Spleen (tissue), 11 donors: Measurements from ENCODE around the gene SRGAP1. TPM values are rescaled to one million over a fixed set of nuclear protein-coding genes. Genes with fewer than 3 reads are reported as not detected.

Experiments
- DNase-seq: peaks from one replicate; pipeline ENCODE4 v3.0.0-alpha.2; 2020
- H3K27ac ChIP-seq, 8 donors: fragments of 200-600 bp; sonication (generic) in 7 of 8; 1 replicate in 4 of 8; 2 replicates in 4 of 8; pipeline versions ENCODE4 v1.5.0 to v1.8.0; 2016 to 2021; ENCODE audit warnings: inconsistent platforms in 4 of 8, mild to moderate bottlenecking in 4 of 8, moderate library complexity in 1 of 8
- H3K27me3 ChIP-seq, 7 donors: fragments of 200-600 bp; sonication (generic) in 6 of 7; replicated peaks in 1 of 7; 1 replicate in 4 of 7; 2 replicates in 3 of 7; pipeline versions ENCODE4 v1.5.0 to v1.8.0; 2016 to 2021; ENCODE audit warnings: inconsistent platforms in 3 of 7, mild to moderate bottlenecking in 1 of 7
- H3K36me3 ChIP-seq, 6 donors: fragments of 200-600 bp; sonication (generic) in 5 of 6; 1 replicate in 4 of 6; 2 replicates in 2 of 6; pipeline versions ENCODE4 v1.5.0 to v1.8.0; 2016 to 2021; ENCODE audit warnings: inconsistent platforms in 2 of 6
- H3K4me1 ChIP-seq, 6 donors: fragments of 200-600 bp; sonication (generic) in 5 of 6; 1 replicate in 3 of 6; 2 replicates in 3 of 6; pipeline versions ENCODE4 v1.5.0 to v1.8.0; 2016 to 2021; ENCODE audit warnings: inconsistent platforms in 3 of 6
- H3K4me3 ChIP-seq, 8 donors: fragments of 200-600 bp; sonication (generic) in 7 of 8; 1 replicate in 4 of 8; 2 replicates in 4 of 8; pipeline versions ENCODE4 v1.5.0 to v1.8.0; 2016 to 2021; ENCODE audit warnings: inconsistent platforms in 4 of 8, mild to moderate bottlenecking in 4 of 8, moderate library complexity in 2 of 8
- H3K9me3 ChIP-seq, 8 donors: fragments of 200-600 bp; sonication (generic) in 7 of 8; 1 replicate in 4 of 8; 2 replicates in 4 of 8; pipeline versions ENCODE4 v1.5.0 to v1.8.0; 2016 to 2021; ENCODE audit warnings: inconsistent platforms in 4 of 8
- POLR2A ChIP-seq, 3 donors: fragments of 450-650 bp; IDR thresholded peaks; one replicate each; pipeline ENCODE4 v1.5.1; 2017; ENCODE audit warnings: antibody characterized with exemption in 3 of 3, mild to moderate bottlenecking in 1 of 3
- POLR2AphosphoS5 ChIP-seq, 3 donors: sonication (generic); formaldehyde crosslinking; IDR thresholded peaks; one replicate each; pipeline ENCODE4 v1.5.1; 2017; ENCODE audit warnings: antibody characterized with exemption in 3 of 3
- WGBS, 5 donors: extraction: QIAGEN DNeasy Blood & Tissue Kit in 3 of 5; methylation state at CpG; one replicate each; pipeline versions ENCODE4 v1.1.5 to v1.1.7; 2013 to 2018; 5-methylcytosine and 5-hydroxymethylcytosine counted together
- intact Hi-C: fragments of 100-400 bp; cut with DNase I; formaldehyde crosslinking; loops from one replicate; pipeline ENCODE4 v1.15.0; 2023; ENCODE audit warnings: low total_unique reads
- polyA plus RNA-seq, 3 donors: library from polyadenylated mRNA; stranded (reverse); fragments of 200-250 nt; gene quantifications; one replicate each; pipeline ENCODE4 v1.2.1, GENCODE V29; 2013
- total RNA-seq, 7 donors: library from RNA; depleted of rRNA in 3 of 7; stranded (reverse); fragments of >200 nt in 3 of 7; fragmentation: NEBNext Ultra II Directional in 4 of 7; extraction: Animal tissue kit (Norgen Biotek cat#: 25700) in 4 of 7; gene quantifications; one replicate each; pipeline versions ENCODE4 v1.1.0 to v1.2.1, GENCODE V29; 2016 to 2021
- TF ChIP-seq, protein P1 (sequence below), 11 experiments: fragments of 200-600 bp in 7 of 11; fragments of 450-650 bp in 4 of 11; sonication (generic) in 4 of 11; IDR thresholded peaks in 8 of 11; conservative IDR thresholded peaks in 3 of 11; 1 replicate in 7 of 11; 2 replicates in 4 of 11; pipeline versions ENCODE4 v1.4.0 to v1.8.0; 2016 to 2021; ENCODE audit warnings: antibody characterized with exemption in 11 of 11, inconsistent platforms in 4 of 11, mild to moderate bottlenecking in 1 of 11
- donor health status: healthy with polysubstance abuse.
- donor health status: DM: no; HTN: no; CAD: no; lungs with moderate emphysema.
- donor health status: DM: no; HTN: no; CAD: no.
- donor health status: Bipolar disorder and iron deficiency.
- donor health status: healthy.
- donor health status: DM: no; HTN: no; CAD: no.
- donor health status: DM: yes; HTN: yes; CAD: no.

The SRGAP1 gene
- total and polyA plus RNA-seq, 10 donors, result 0.37 to 20.1 (median 13.4) TPM

DNA sequence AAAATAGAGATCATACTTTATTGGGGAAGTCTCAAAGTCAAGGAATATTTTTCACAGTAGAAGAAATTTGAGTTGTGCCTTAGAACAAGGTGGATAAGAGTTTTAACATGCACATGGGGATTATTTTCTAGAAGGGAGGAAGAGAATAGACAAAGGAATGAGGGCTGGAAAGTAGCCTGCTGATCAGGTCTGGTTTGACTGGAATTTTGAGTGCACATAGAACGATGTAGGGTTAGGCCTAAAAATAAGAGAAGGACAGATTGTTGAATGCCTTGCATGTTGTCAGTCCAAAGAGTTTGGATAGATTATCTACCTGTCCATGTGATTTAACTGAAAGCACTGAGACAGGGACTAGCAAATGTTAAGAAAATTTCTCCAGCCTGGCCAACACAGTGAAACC is 87.2 kb downstream of the SRGAP1 start:
- no peak for DNase-seq

DNA sequence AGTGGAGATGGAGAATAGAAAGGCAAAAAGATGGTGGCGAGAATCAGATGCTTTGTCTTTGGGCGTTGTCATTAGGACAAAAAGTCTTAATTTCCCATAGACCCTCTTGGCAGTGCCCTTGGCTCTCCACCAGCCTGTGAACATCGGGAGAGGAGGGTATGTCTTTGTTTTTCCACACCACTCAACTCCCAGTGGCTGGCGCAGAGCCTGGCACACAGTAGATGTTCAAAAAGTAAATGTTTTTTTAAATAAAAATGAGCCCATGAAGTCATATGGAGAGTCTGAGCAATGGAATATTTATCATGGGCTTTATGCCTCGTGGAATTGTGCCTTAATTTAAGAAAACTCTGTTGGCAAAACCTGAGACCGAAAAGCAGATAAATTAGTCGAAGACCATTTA is 90.4 kb downstream of the SRGAP1 start:
- Histone ChIP-seq H3K36me3 (no peaks in the 10 kb centered on the region), H3K9me3 (no peaks in the 10 kb centered on the region), H3K4me3 (no peak overlapping the region), H3K27ac (no peak overlapping the region), H3K27me3 (no peaks in the 10 kb centered on the region), H3K4me1 (peaks cover 0 to 5% (median under 1%) of the 10 kb centered on the region in 6 donors)
- no peak for TF ChIP-seq POLR2AphosphoS5 (IDR thresholded peaks at IDR 0.05)
- TF ChIP-seq, protein P1, sequence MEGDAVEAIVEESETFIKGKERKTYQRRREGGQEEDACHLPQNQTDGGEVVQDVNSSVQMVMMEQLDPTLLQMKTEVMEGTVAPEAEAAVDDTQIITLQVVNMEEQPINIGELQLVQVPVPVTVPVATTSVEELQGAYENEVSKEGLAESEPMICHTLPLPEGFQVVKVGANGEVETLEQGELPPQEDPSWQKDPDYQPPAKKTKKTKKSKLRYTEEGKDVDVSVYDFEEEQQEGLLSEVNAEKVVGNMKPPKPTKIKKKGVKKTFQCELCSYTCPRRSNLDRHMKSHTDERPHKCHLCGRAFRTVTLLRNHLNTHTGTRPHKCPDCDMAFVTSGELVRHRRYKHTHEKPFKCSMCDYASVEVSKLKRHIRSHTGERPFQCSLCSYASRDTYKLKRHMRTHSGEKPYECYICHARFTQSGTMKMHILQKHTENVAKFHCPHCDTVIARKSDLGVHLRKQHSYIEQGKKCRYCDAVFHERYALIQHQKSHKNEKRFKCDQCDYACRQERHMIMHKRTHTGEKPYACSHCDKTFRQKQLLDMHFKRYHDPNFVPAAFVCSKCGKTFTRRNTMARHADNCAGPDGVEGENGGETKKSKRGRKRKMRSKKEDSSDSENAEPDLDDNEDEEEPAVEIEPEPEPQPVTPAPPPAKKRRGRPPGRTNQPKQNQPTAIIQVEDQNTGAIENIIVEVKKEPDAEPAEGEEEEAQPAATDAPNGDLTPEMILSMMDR (IDR thresholded peaks at IDR 0.05 in 8 of 11, conservative IDR thresholded peaks at IDR 0.05 in 3 of 11), result no peak
- no peak for TF ChIP-seq POLR2A (IDR thresholded peaks at IDR 0.05)
- WGBS, 5 donors, result 84 to 91% (median 87%) methylated on average over 7 of the region's 7 CpGs
- DNase-seq, result no peak
- intact Hi-C loops, result no loop called here

More for the DNA sequence above, 87.2 kb downstream of the SRGAP1 start:
- H3K9me3 ChIP-seq, result no peaks in the 10 kb centered on the region
- H3K27ac ChIP-seq, result no peak overlapping the region
- no peaks in the 10 kb centered on the region for H3K27me3 ChIP-seq
- intact Hi-C loops, result no loop called here
- H3K4me3 ChIP-seq, result no peak overlapping the region
- 88 to 98% (median 91%) methylated on average over 1 of the region's 1 CpG for WGBS, 5 donors
- H3K36me3 ChIP-seq, result no peaks in the 10 kb centered on the region
- H3K4me1 ChIP-seq, result no peaks in the 10 kb centered on the region
- TF ChIP-seq, protein P1 (IDR thresholded peaks at IDR 0.05 in 8 of 11, conservative IDR thresholded peaks at IDR 0.05 in 3 of 11), result no peak
- TF ChIP-seq POLR2AphosphoS5 (IDR thresholded peaks at IDR 0.05) (no peak), POLR2A (IDR thresholded peaks at IDR 0.05) (no peak)

DNA sequence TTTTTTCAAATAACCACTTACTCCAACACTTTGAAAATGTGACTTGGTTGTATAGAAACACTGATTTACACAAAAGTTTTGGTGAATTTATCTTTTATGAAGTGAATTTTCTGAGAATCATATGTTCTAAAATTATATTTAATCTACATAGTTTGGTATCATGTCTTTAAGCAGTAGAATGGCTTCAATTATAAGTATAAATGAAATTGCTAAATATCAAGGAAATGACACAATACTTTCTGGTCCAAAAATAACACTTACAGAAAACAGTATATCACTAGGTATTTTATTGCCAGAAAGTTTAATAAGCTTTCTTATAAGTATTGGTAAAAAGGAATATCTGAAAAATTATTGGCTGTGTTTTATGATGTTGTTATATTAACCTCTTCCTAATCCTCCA is 90.9 kb downstream of the SRGAP1 start:
- Histone ChIP-seq H3K4me1 (peaks cover 0 to 9% (median 4%) of the 10 kb centered on the region in 6 donors), H3K27me3 (no peaks in the 10 kb centered on the region), H3K9me3 (no peaks in the 10 kb centered on the region), H3K27ac (no peak overlapping the region), H3K36me3 (no peaks in the 10 kb centered on the region), H3K4me3 (no peak overlapping the region)
- no peak for DNase-seq
- TF ChIP-seq, protein P1 (IDR thresholded peaks at IDR 0.05 in 8 of 11, conservative IDR thresholded peaks at IDR 0.05 in 3 of 11), result no peak
- TF ChIP-seq POLR2A (IDR thresholded peaks at IDR 0.05), result no peak
- TF ChIP-seq POLR2AphosphoS5 (IDR thresholded peaks at IDR 0.05), result no peak
- intact Hi-C loops, result no loop called here

DNA sequence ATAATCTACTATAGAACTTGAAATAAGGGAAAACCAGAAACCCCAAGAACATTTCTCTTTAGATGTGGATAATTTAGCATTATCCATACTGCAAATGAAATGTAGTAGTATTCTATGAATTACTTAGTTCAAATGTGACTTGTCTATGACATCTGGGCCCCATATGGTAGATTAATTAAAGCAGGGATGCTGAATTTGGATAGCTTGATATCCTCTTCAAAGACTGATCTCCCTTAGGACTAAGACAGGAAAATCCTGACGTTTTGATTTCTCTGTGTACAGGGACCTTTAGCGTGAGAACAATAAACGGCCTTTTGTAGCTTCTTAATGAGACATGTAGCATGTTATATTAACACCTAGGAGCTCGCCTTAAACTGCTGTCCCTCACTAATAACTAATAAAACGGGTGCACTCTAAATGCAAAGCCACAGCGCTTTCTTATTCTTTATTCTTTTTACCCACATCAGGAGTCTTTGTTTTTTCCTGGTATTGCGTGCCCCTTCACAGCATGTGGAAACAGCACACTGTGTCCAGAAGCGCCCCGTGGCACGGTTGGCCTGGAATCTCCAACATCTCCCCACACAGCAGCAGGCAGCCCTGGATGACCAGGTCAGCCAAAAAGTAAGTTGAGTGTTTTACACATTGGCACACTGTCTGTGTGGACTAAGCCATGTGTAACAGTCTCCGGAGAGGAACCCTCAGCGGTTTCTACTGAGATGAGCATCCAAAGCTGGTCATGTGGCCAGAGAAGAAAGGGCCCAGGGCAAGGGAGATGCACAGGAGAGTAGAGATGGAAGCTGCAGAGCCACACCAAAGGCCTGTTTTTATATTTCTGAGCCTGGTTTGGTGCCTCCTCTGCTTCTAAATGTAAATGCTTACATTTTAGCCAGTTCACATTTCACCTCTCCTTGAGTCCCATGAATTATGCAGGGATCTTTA is 93.1 kb downstream of the SRGAP1 start:
- peaks cover 0 to 19% (median 7%) of the 10 kb centered on the region in 6 donors for H3K4me1 ChIP-seq
- H3K27ac ChIP-seq, result no peak overlapping the region
- 88 to 94% (median 90%) methylated on average over 12 of the region's 12 CpGs for WGBS, 5 donors
- H3K4me3 ChIP-seq, result no peak overlapping the region
- H3K27me3 ChIP-seq, result no peaks in the 10 kb centered on the region
- no peak for TF ChIP-seq POLR2A (IDR thresholded peaks at IDR 0.05)
- TF ChIP-seq POLR2AphosphoS5 (IDR thresholded peaks at IDR 0.05), result no peak
- TF ChIP-seq, protein P1 (IDR thresholded peaks at IDR 0.05 in 8 of 11, conservative IDR thresholded peaks at IDR 0.05 in 3 of 11), result no peak
- no peaks in the 10 kb centered on the region for H3K9me3 ChIP-seq
- H3K36me3 ChIP-seq, result no peaks in the 10 kb centered on the region
- intact Hi-C loops, result no loop called here
- no peak for DNase-seq
